Hepatocyte (in vitro differentiated cells): ENCODE data around the gene IZUMO1. TPM values are rescaled to one million over a fixed set of nuclear protein-coding genes. Genes with fewer than 3 reads are reported as not detected.
A peak's percentile ranks its signal among the peaks of the same experiment; 100 is the strongest.

Experiments used
- DNase-seq: peaks from one replicate; pipeline ENCODE4 v3.0.0-alpha.2; 2016; ENCODE audit warnings: low spot score
- H2AFZ ChIP-seq: fragments of 200-600 bp; sonication (generic); 2 replicates; pipeline ENCODE4 v1.6.0; 2016; ENCODE audit warnings: antibody characterized with exemption, mild to moderate bottlenecking
- H3K27ac ChIP-seq: fragments of 200-600 bp; sonication (generic); 2 replicates; pipeline ENCODE4 v1.5.1; 2016; ENCODE audit warnings: mild to moderate bottlenecking
- H3K27me3 ChIP-seq: fragments of 200-600 bp; sonication (generic); 2 replicates; pipeline ENCODE4 v1.6.1; 2016
- H3K36me3 ChIP-seq: fragments of 200-600 bp; sonication (generic); replicated peaks from 2 replicates; pipeline ENCODE4 v1.5.1; 2016; ENCODE audit warnings: low read depth; ENCODE audit not compliant: insufficient read depth
- H3K4me1 ChIP-seq: fragments of 200-600 bp; sonication (generic); 2 replicates; pipeline ENCODE4 v1.5.1; 2016; ENCODE audit warnings: mild to moderate bottlenecking, moderate library complexity; ENCODE audit not compliant: insufficient read depth
- H3K4me2 ChIP-seq: fragments of 200-600 bp; sonication (generic); 2 replicates; pipeline ENCODE4 v1.6.0; 2016
- H3K4me3 ChIP-seq: fragments of 200-600 bp; sonication (generic); 2 replicates; pipeline ENCODE4 v1.5.1; 2016; ENCODE audit warnings: mild to moderate bottlenecking
- H3K79me2 ChIP-seq: fragments of 200-600 bp; sonication (generic); 2 replicates; pipeline ENCODE4 v1.6.0; 2017; ENCODE audit warnings: mild to moderate bottlenecking
- H3K9me2 ChIP-seq: fragments of 200-600 bp; sonication (generic); replicated peaks from 2 replicates; pipeline ENCODE4 v1.6.0; 2017; ENCODE audit warnings: mild to moderate bottlenecking; ENCODE audit not compliant: insufficient read depth
- H3K9me3 ChIP-seq: fragments of 200-600 bp; sonication (generic); 2 replicates; pipeline ENCODE4 v1.5.1; 2016; ENCODE audit warnings: low read depth, mild to moderate bottlenecking
- H4K20me1 ChIP-seq: fragments of 200-600 bp; sonication (generic); 2 replicates; pipeline ENCODE4 v1.6.0; 2016; ENCODE audit warnings: mild to moderate bottlenecking; ENCODE audit not compliant: insufficient read depth, poor library complexity, severe bottlenecking
- EZH2 ChIP-seq: fragments of 200-600 bp; sonication (generic); IDR thresholded peaks from 2 replicates; pipeline ENCODE4 v1.6.1; 2016; ENCODE audit warnings: antibody characterized with exemption, mild to moderate bottlenecking, borderline replicate concordance
- EZH2phosphoT487 ChIP-seq: fragments of 200-600 bp; sonication (generic); IDR thresholded peaks from one replicate; pipeline ENCODE4 v1.6.1; 2018; ENCODE audit warnings: antibody characterized with exemption, mild to moderate bottlenecking, low read depth, moderate library complexity; ENCODE audit not compliant: unreplicated experiment, severe bottlenecking
- WGBS: methylation state at CpG from one replicate; pipeline ENCODE4 v1.1.6; 2016; ENCODE audit warnings: low lambda C conversion rate; ENCODE audit errors: missing lambda C conversion rate; 5-methylcytosine and 5-hydroxymethylcytosine counted together
- polyA plus RNA-seq: library from polyadenylated mRNA; unstranded; fragments of >200 nt; fragmentation: Nextera tagmentation; extraction: Ambion mirVana; gene quantifications from 2 replicates; pipeline ENCODE4 v1.2.1, GENCODE V29; 2016
- total RNA-seq: library from RNA; depleted of rRNA; stranded (reverse); fragments of >200 nt; gene quantifications from 2 replicates; pipeline ENCODE4 v1.2.3, GENCODE V29; 2014
- TF ChIP-seq, protein P1 (sequence below): fragments of 200-600 bp; sonication (generic); IDR thresholded peaks from 2 replicates; pipeline ENCODE4 v1.5.1; 2016; ENCODE audit warnings: antibody characterized with exemption, mild to moderate bottlenecking; ENCODE audit not compliant: poor library complexity

The IZUMO1 gene
- total and polyA plus RNA-seq, 2 experiments from 2014 or later = 0.52 to 0.57 TPM

DNA sequence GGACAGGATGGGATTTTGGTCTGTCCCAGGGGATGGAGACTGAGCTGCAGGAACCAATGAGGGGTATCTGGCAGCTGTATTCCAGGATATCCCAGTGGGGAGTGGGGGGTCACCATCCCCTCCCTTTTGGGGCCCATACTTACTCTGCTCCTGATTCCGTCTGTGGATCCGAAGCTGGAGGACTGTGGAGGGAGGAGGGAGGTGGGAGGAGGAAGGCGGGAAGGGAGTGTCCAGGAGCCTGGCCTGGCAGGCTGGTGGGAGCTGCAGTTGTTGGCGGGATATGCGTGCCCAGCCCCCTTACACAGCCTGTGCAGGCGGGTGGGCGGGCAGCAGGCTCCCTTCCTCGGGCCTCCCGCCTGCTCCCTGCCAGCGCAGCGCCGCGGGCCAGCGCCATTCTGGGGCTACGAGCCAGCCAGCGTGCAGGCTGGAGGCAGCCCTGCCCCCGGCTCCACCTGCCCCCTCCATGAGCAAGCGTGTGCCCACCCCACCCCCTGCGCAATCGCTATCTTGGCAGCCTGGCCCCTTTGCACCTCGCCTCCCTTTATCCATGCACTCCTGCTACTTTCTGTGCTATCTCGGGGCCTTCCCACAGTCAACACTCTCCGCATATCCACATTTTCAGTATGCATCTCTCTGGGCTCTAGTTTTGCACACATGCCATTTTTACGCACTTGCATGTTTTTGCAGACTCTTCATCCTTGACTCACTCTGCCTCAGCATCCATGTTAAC, 30.0 kb downstream of the IZUMO1 start:
- no peaks in the 10 kb centered on the region for H3K9me3 ChIP-seq
- peaks cover 27% of the 10 kb centered on the region for H3K4me1 ChIP-seq
- peak overlapping the region; percentile 89 for H3K27ac ChIP-seq
- DNase-seq = peak; percentile 82
- H3K4me2 ChIP-seq = peak overlapping the region; percentile 85
- H3K79me2 ChIP-seq = peaks cover 16% of the 10 kb centered on the region
- H2AFZ ChIP-seq = peak overlapping the region; percentile 22
- H3K36me3 ChIP-seq = no peaks in the 10 kb centered on the region
- no peak overlapping the region for H3K4me3 ChIP-seq
- WGBS = 37% methylated on average over 6 of the region's 24 CpGs
- TF ChIP-seq, protein P1, sequence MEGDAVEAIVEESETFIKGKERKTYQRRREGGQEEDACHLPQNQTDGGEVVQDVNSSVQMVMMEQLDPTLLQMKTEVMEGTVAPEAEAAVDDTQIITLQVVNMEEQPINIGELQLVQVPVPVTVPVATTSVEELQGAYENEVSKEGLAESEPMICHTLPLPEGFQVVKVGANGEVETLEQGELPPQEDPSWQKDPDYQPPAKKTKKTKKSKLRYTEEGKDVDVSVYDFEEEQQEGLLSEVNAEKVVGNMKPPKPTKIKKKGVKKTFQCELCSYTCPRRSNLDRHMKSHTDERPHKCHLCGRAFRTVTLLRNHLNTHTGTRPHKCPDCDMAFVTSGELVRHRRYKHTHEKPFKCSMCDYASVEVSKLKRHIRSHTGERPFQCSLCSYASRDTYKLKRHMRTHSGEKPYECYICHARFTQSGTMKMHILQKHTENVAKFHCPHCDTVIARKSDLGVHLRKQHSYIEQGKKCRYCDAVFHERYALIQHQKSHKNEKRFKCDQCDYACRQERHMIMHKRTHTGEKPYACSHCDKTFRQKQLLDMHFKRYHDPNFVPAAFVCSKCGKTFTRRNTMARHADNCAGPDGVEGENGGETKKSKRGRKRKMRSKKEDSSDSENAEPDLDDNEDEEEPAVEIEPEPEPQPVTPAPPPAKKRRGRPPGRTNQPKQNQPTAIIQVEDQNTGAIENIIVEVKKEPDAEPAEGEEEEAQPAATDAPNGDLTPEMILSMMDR = no peak
- TF ChIP-seq EZH2phosphoT487 (no peak), EZH2 (no peak)
- no peaks in the 10 kb centered on the region for H4K20me1 ChIP-seq
- H3K27me3 ChIP-seq = no peaks in the 10 kb centered on the region
- H3K9me2 ChIP-seq = no peaks in the 10 kb centered on the region

DNA sequence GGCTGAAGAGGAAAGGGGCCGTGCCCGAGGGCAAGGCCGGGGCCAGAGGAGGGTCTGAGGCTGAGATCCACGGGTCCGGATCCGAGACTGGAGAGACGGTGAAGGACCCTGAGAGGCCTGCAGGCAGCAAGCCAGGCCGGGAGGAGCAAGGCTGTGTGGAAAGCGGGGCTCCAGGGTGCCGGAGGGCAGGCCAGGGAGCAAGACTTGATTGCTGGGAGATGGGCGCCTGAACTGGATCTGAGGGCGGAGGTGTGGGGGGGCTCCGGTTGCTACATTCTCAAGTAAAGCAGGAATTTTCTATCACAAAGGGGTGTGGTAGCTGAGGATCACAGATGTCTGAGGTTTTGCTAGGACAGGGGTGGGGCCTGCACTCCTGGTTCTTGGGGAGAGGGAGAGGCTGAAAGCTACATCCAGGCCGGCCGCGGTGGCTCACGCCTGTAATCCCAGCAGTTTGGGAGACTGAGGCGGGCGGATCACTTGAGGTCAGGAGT, 31.0 kb downstream of the IZUMO1 start:
- Histone ChIP-seq H3K27ac (peak overlapping the region; percentile 89), H3K9me3 (no peaks in the 10 kb centered on the region), H3K9me2 (no peaks in the 10 kb centered on the region), H3K4me1 (peaks cover 27% of the 10 kb centered on the region), H2AFZ (no peak overlapping the region), H3K36me3 (no peaks in the 10 kb centered on the region), H3K79me2 (peaks cover 16% of the 10 kb centered on the region), H4K20me1 (no peaks in the 10 kb centered on the region), H3K4me2 (peak overlapping the region; percentile 85), H3K27me3 (no peaks in the 10 kb centered on the region), H3K4me3 (no peak overlapping the region)
- TF ChIP-seq EZH2 = no peak
- 86% methylated on average over 15 of the region's 19 CpGs for WGBS
- DNase-seq = peak; percentile 25

DNA sequence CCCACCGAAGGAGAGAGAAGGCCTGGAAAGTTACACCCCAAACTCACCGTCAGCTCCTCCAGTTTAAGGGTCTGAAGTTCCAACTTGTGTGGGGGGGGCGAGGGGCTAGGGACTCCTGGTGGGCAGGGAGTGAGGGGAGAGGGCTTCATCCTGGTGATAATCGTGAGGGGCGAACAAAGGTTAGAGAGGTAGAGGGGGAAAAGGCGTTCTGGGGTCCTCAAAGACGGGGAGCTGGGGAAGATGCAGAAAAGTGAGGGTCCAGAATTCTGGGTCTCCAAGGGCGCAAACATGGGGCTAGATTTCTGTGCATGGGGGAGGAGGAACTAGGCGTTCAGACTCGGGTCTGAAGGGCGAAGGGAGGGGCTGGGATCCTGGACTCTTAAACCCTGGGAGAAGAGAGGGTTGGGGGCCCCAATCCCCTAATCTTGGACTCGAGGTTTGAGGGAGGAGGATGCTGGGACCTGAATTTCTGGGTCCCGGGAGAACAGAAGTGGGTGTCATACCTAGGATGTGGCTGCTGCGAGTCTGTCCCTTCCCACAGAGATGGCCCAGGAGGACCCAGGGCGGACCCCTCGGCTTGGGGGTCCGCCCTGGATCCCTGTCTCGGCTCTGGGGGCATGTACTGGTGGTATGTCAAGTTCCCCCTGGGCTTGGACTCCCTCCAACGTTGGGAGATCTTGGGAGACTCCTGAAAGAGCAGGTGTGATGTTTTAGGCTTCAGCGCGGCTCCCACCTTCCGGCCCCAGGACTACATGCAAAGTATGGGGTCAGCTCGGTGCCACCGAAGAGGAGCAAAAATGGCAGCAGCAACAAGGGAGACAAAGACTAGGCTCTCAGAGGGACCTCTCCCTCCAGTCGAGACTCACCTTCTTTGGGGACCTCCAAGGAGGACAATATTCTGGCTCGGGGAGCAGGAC, 31.7 kb downstream of the IZUMO1 start:
- WGBS = 75% methylated on average over 24 of the region's 26 CpGs
- H4K20me1 ChIP-seq = no peaks in the 10 kb centered on the region

More for the DNA sequence above, 31.7 kb downstream of the IZUMO1 start:
- H3K4me1 ChIP-seq = peaks cover 27% of the 10 kb centered on the region
- H3K9me2 ChIP-seq = no peaks in the 10 kb centered on the region
- H3K27ac ChIP-seq = peak overlapping the region; percentile 89
- TF ChIP-seq, protein P1 = no peak
- TF ChIP-seq EZH2phosphoT487 (no peak), EZH2 (no peak)
- H3K4me2 ChIP-seq = peak overlapping the region; percentile 85
- no peaks in the 10 kb centered on the region for H3K9me3 ChIP-seq
- H3K27me3 ChIP-seq = no peaks in the 10 kb centered on the region
- H2AFZ ChIP-seq = peak overlapping the region; percentile 27
- H3K4me3 ChIP-seq = peak overlapping the region; percentile 17
- H3K36me3 ChIP-seq = no peaks in the 10 kb centered on the region
- peaks cover 16% of the 10 kb centered on the region for H3K79me2 ChIP-seq
- DNase-seq = no peak
